Measurements from ENCODE around the gene MAGI3.
A peak's percentile ranks its signal among the peaks of the same experiment; 100 is the strongest.

MAGI3 gene

GRCh38 chr1:113630340-113631327 lies 240.3 kb downstream of the MAGI3 start:
- no peak for TF ChIP-seq GATA1 (IDR thresholded peaks at IDR 0.05; ENCODE audit: low read depth, low read length)
- TF ChIP-seq POLR2A (IDR thresholded peaks at IDR 0.05; ENCODE audit: low read length), result no peak

GRCh38 chr1:113641396-113641795 lies 251.1 kb downstream of the MAGI3 start:
- TF ChIP-seq POLR2A (IDR thresholded peaks at IDR 0.05; ENCODE audit: low read length), result no peak
- no peak for TF ChIP-seq GATA1 (IDR thresholded peaks at IDR 0.05; ENCODE audit: low read depth, low read length)
- DNase-seq, result no peak

More at GRCh38 chr1:113630340-113631327, 240.3 kb downstream of the MAGI3 start:
- no peak for DNase-seq

GRCh38 chr1:113647164-113647563 lies 256.8 kb downstream of the MAGI3 start:
- DNase-seq, result no peak
- TF ChIP-seq GATA1 (IDR thresholded peaks at IDR 0.05; ENCODE audit: low read depth, low read length) (no peak), POLR2A (IDR thresholded peaks at IDR 0.05; ENCODE audit: low read length) (no peak)

GRCh38 chr1:113648478-113648877 lies 258.2 kb downstream of the MAGI3 start:
- no peak for DNase-seq
- TF ChIP-seq POLR2A (IDR thresholded peaks at IDR 0.05; ENCODE audit: low read length) (no peak), GATA1 (IDR thresholded peaks at IDR 0.05; ENCODE audit: low read depth, low read length) (no peak)

GRCh38 chr1:113652771-113653170 lies 262.5 kb downstream of the MAGI3 start:
- TF ChIP-seq GATA1 (IDR thresholded peaks at IDR 0.05; ENCODE audit: low read depth, low read length) (no peak), POLR2A (IDR thresholded peaks at IDR 0.05; ENCODE audit: low read length) (no peak)
- DNase-seq, result no peak

- no peak for TF ChIP-seq GATA1 (IDR thresholded peaks at IDR 0.05; ENCODE audit: low read depth, low read length)
- no peak for TF ChIP-seq POLR2A (IDR thresholded peaks at IDR 0.05; ENCODE audit: low read length)
- DNase-seq, result no peak
Observed at GRCh38 chr1:113653741-113654140, 263.4 kb downstream of the MAGI3 start.

- peak in 1 of 2 experiments; percentile 7 for DNase-seq
- no peak for TF ChIP-seq POLR2A (IDR thresholded peaks at IDR 0.05; ENCODE audit: low read length)
- TF ChIP-seq GATA1 (IDR thresholded peaks at IDR 0.05; ENCODE audit: low read depth, low read length), result no peak
Observed at GRCh38 chr1:113654883-113655282, 264.6 kb downstream of the MAGI3 start.

GRCh38 chr1:113657126-113657525 lies 266.8 kb downstream of the MAGI3 start:
- no peak for TF ChIP-seq POLR2A (IDR thresholded peaks at IDR 0.05; ENCODE audit: low read length)
- no peak for TF ChIP-seq GATA1 (IDR thresholded peaks at IDR 0.05; ENCODE audit: low read depth, low read length)
- no peak for DNase-seq

- TF ChIP-seq POLR2A (IDR thresholded peaks at IDR 0.05; ENCODE audit: low read length) (no peak), GATA1 (IDR thresholded peaks at IDR 0.05; ENCODE audit: low read depth, low read length) (no peak)
Observed at GRCh38 chr1:113657556-113658063, 267.3 kb downstream of the MAGI3 start.

GRCh38 chr1:113659035-113659434 lies 268.7 kb downstream of the MAGI3 start:
- no peak for DNase-seq
- TF ChIP-seq POLR2A (IDR thresholded peaks at IDR 0.05; ENCODE audit: low read length) (no peak), GATA1 (IDR thresholded peaks at IDR 0.05; ENCODE audit: low read depth, low read length) (no peak)

More at GRCh38 chr1:113657556-113658063, 267.3 kb downstream of the MAGI3 start:
- no peak for DNase-seq

GRCh38 chr1:113659556-113659955 lies 269.2 kb downstream of the MAGI3 start:
- TF ChIP-seq GATA1 (IDR thresholded peaks at IDR 0.05; ENCODE audit: low read depth, low read length) (no peak), POLR2A (IDR thresholded peaks at IDR 0.05; ENCODE audit: low read length) (no peak)
- DNase-seq, result no peak

GRCh38 chr1:113660088-113660487 lies 269.8 kb downstream of the MAGI3 start:
- TF ChIP-seq POLR2A (IDR thresholded peaks at IDR 0.05; ENCODE audit: low read length), result no peak
- no peak for TF ChIP-seq GATA1 (IDR thresholded peaks at IDR 0.05; ENCODE audit: low read depth, low read length)
- no peak for DNase-seq

GRCh38 chr1:113662101-113662500 lies 271.8 kb downstream of the MAGI3 start:
- no peak for DNase-seq
- TF ChIP-seq GATA1 (IDR thresholded peaks at IDR 0.05; ENCODE audit: low read depth, low read length) (no peak), POLR2A (IDR thresholded peaks at IDR 0.05; ENCODE audit: low read length) (no peak)

GRCh38 chr1:113663165-113663951 lies 273.0 kb downstream of the MAGI3 start:
- TF ChIP-seq POLR2A (IDR thresholded peaks at IDR 0.05; ENCODE audit: low read length) (no peak), GATA1 (IDR thresholded peaks at IDR 0.05; ENCODE audit: low read depth, low read length) (no peak)
- DNase-seq, result no peak

Measured in erythroblast (primary cell).